Measurements from ENCODE around the gene MYO10.

MYO10 gene

GRCh38 chr5:16792598-16793275, 143.4 kb downstream of the MYO10 start:
- no peak for TF ChIP-seq CTCF (IDR thresholded peaks at IDR 0.05)

GRCh38 chr5:16791904-16792597, 144.0 kb downstream of the MYO10 start:
- no peak for TF ChIP-seq CTCF (IDR thresholded peaks at IDR 0.05)

- peak; percentile 56; the same call in 1 of the 2 replicates for TF ChIP-seq CTCF (IDR thresholded peaks at IDR 0.05)
Observed at GRCh38 chr5:16791036-16791705, 144.9 kb downstream of the MYO10 start.

- TF ChIP-seq CTCF (IDR thresholded peaks at IDR 0.05), result no peak
Observed at GRCh38 chr5:16788957-16789356, 147.1 kb downstream of the MYO10 start.

- TF ChIP-seq CTCF (IDR thresholded peaks at IDR 0.05), result no peak
Observed at GRCh38 chr5:16787278-16787677, 148.8 kb downstream of the MYO10 start.

GRCh38 chr5:16784843-16785791, 151.0 kb downstream of the MYO10 start:
- no peak for TF ChIP-seq CTCF (IDR thresholded peaks at IDR 0.05)

GRCh38 chr5:16784088-16784487, 152.0 kb downstream of the MYO10 start:
- no peak for TF ChIP-seq CTCF (IDR thresholded peaks at IDR 0.05)

All from LNCAP (cell line).